WTC11 (cell line): ENCODE data around the gene PRXL2A. TPM values are rescaled to one million over a fixed set of nuclear protein-coding genes. Genes with fewer than 3 reads are reported as not detected.

ENCODE experiments used
- ATAC-seq: fragments of 200-7000 bp; cut with Tn5 transposase; 2 replicates; pipeline ENCODE4 v1.10.0; 2021; ENCODE audit warnings: mild to moderate bottlenecking, moderate library complexity
- CTCF ChIA-PET: fragments of 300-600 bp; sonication (Branson Sonifier 250); formaldehyde crosslinking; loops from one replicate; lab custom pipeline; 2021; ENCODE audit warnings: antibody characterized with exemption; lab: Charles Lee
- POLR2A ChIA-PET: fragments of 350-600 bp; sonication (Branson Sonifier 250); formaldehyde crosslinking; loops from one replicate; lab custom pipeline; 2021; ENCODE audit warnings: antibody characterized with exemption; lab: Charles Lee
- DNase-seq: peaks from one replicate; pipeline ENCODE4 v3.0.0; 2021; ENCODE audit warnings: low spot score
- H3K27ac Mint-ChIP-seq: 2 replicates; pipeline ENCODE4 v1.8.0; 2021; ENCODE audit warnings: mixed read lengths
- H3K27me3 Mint-ChIP-seq: 2 replicates; pipeline ENCODE4 v1.8.0; 2021; ENCODE audit warnings: low read depth, mild to moderate bottlenecking, moderate library complexity, mixed read lengths
- H3K36me3 Mint-ChIP-seq: 2 replicates; pipeline ENCODE4 v1.8.0; 2021; ENCODE audit warnings: mixed read lengths
- H3K4me1 Mint-ChIP-seq: 2 replicates; pipeline ENCODE4 v1.8.0; 2022; ENCODE audit warnings: mixed read lengths
- H3K4me3 Mint-ChIP-seq: 2 replicates; pipeline ENCODE4 v1.8.0; 2021; ENCODE audit warnings: mild to moderate bottlenecking, moderate library complexity, mixed read lengths
- H3K9me3 Mint-ChIP-seq: 2 replicates; pipeline ENCODE4 v1.8.0; 2021; ENCODE audit warnings: mixed read lengths
- GRHL2 ChIP-seq: fragments of 250-450 bp; sonication (Bioruptor Pico); IDR thresholded peaks from 2 replicates; pipeline ENCODE4 v1.8.0; 2022; ENCODE audit warnings: mild to moderate bottlenecking, moderate library complexity; ENCODE audit not compliant: insufficient replicate concordance, severe bottlenecking
- MXD4 ChIP-seq: fragments of 250-450 bp; sonication (Bioruptor Pico); IDR thresholded peaks from 2 replicates; pipeline ENCODE4 v1.8.0; 2021; ENCODE audit warnings: mild to moderate bottlenecking, moderate library complexity, borderline replicate concordance
- NR1H2 ChIP-seq: sonication (generic); formaldehyde crosslinking; IDR thresholded peaks from 2 replicates; pipeline ENCODE4 v1.9.0; 2021; ENCODE audit warnings: mild to moderate bottlenecking, moderate library complexity, missing genetic modification reagents
- NR2C2 ChIP-seq: sonication (generic); formaldehyde crosslinking; IDR thresholded peaks from 2 replicates; pipeline ENCODE4 v1.8.0; 2022; ENCODE audit warnings: mild to moderate bottlenecking, missing genetic modification reagents
- OVOL2 ChIP-seq: fragments of 250-450 bp; sonication (Bioruptor Pico); IDR thresholded peaks from 2 replicates; pipeline ENCODE4 v1.9.0; 2021; ENCODE audit warnings: mild to moderate bottlenecking, borderline replicate concordance
- TCF7 ChIP-seq: sonication (generic); formaldehyde crosslinking; IDR thresholded peaks from 2 replicates; pipeline ENCODE4 v1.8.0; 2022; ENCODE audit warnings: mild to moderate bottlenecking, low read depth, missing genetic modification reagents, moderate library complexity
- ZBTB21 ChIP-seq: sonication (generic); formaldehyde crosslinking; IDR thresholded peaks from 2 replicates; pipeline ENCODE4 v1.8.1; 2023; ENCODE audit warnings: mild to moderate bottlenecking, missing genetic modification reagents, borderline replicate concordance
- ZNF121 ChIP-seq: sonication (generic); formaldehyde crosslinking; IDR thresholded peaks from 2 replicates; pipeline ENCODE4 v1.8.0; 2023; ENCODE audit warnings: missing genetic modification reagents
- ZNF317 ChIP-seq: sonication (generic); formaldehyde crosslinking; IDR thresholded peaks from 2 replicates; pipeline ENCODE4 v1.8.1; 2023; ENCODE audit warnings: low read depth, mild to moderate bottlenecking, moderate library complexity, missing genetic modification reagents, borderline replicate concordance
- total RNA-seq: library from RNA; stranded (reverse); gene quantifications from 3 replicates; pipeline ENCODE4 v1.2.3, GENCODE V29; 2021
- TF ChIP-seq, protein P1 (sequence below): sonication (generic); formaldehyde crosslinking; IDR thresholded peaks from 2 replicates; pipeline ENCODE4 v1.8.1; 2022; ENCODE audit warnings: mild to moderate bottlenecking, missing genetic modification reagents, moderate library complexity, borderline replicate concordance
- TF ChIP-seq, protein P2 (sequence below): sonication (generic); formaldehyde crosslinking; IDR thresholded peaks from 2 replicates; pipeline ENCODE4 v1.8.0; 2023; ENCODE audit warnings: missing genetic modification reagents, mild to moderate bottlenecking, borderline replicate concordance
- TF ChIP-seq, protein P3 (sequence below): sonication (generic); formaldehyde crosslinking; IDR thresholded peaks from 2 replicates; pipeline ENCODE4 v1.8.0; 2023; ENCODE audit warnings: missing genetic modification reagents
- TF ChIP-seq, protein P4 (sequence below): sonication (generic); formaldehyde crosslinking; IDR thresholded peaks from 2 replicates; pipeline ENCODE4 v1.8.0; 2022; ENCODE audit warnings: mild to moderate bottlenecking, missing genetic modification reagents
- TF ChIP-seq, protein P5 (sequence below): sonication (generic); formaldehyde crosslinking; IDR thresholded peaks from 2 replicates; pipeline ENCODE4 v1.8.1; 2023; ENCODE audit warnings: mild to moderate bottlenecking, missing genetic modification reagents
- TF ChIP-seq, protein P6 (sequence below): fragments of 250-450 bp; sonication (Bioruptor Pico); IDR thresholded peaks from 2 replicates; pipeline ENCODE4 v1.9.0; 2021; ENCODE audit warnings: mild to moderate bottlenecking

The PRXL2A gene
- total RNA-seq, 1 experiment from 2014 or later, result 46.6 TPM

DNA sequence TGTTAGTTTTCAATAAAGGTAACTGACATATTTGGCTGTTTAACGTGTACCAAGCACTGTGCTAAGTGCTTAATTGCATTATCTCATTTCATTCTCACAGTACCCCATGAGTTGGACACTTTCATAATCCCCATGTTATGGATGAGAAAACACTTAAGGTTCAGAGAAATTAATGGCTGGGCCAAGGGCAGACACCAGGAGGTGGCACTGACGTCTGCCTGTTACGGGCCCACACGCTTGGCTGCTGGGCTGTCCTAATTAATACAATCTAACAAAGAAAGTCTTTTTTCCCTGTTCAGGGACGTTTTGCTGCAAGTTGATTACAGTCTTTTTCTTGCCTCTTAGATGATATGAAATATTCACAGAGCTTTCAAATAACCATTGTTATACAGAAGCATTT lies 35.7 kb upstream of the PRXL2A start:
- no peak for DNase-seq
- H3K4me3 Mint-ChIP-seq, result no peak overlapping the region

More for the DNA sequence above, 35.7 kb upstream of the PRXL2A start:
- no peak for ATAC-seq
- H3K36me3 Mint-ChIP-seq, result peaks cover 14% of the 10 kb centered on the region
- H3K9me3 Mint-ChIP-seq, result peaks cover 18% of the 10 kb centered on the region
- H3K27me3 Mint-ChIP-seq, result peaks cover 3% of the 10 kb centered on the region; the same call in 1 of the 2 replicates
- POLR2A ChIA-PET, result no interaction called here
- no peaks in the 10 kb centered on the region for H3K4me1 Mint-ChIP-seq
- TF ChIP-seq, protein P1, sequence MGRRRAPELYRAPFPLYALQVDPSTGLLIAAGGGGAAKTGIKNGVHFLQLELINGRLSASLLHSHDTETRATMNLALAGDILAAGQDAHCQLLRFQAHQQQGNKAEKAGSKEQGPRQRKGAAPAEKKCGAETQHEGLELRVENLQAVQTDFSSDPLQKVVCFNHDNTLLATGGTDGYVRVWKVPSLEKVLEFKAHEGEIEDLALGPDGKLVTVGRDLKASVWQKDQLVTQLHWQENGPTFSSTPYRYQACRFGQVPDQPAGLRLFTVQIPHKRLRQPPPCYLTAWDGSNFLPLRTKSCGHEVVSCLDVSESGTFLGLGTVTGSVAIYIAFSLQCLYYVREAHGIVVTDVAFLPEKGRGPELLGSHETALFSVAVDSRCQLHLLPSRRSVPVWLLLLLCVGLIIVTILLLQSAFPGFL (CRISPR knock-in tag), result no peak
- TF ChIP-seq TCF7 (CRISPR knock-in tag) (no peak), ZBTB21 (CRISPR knock-in tag) (no peak), ZNF121 (CRISPR knock-in tag) (no peak), MXD4 (CRISPR knock-in tag) (no peak), NR1H2 (CRISPR knock-in tag) (no peak), ZNF317 (no peak), OVOL2 (CRISPR knock-in tag) (no peak), GRHL2 (CRISPR knock-in tag) (no peak), NR2C2 (CRISPR knock-in tag) (no peak)
- TF ChIP-seq, protein P2, sequence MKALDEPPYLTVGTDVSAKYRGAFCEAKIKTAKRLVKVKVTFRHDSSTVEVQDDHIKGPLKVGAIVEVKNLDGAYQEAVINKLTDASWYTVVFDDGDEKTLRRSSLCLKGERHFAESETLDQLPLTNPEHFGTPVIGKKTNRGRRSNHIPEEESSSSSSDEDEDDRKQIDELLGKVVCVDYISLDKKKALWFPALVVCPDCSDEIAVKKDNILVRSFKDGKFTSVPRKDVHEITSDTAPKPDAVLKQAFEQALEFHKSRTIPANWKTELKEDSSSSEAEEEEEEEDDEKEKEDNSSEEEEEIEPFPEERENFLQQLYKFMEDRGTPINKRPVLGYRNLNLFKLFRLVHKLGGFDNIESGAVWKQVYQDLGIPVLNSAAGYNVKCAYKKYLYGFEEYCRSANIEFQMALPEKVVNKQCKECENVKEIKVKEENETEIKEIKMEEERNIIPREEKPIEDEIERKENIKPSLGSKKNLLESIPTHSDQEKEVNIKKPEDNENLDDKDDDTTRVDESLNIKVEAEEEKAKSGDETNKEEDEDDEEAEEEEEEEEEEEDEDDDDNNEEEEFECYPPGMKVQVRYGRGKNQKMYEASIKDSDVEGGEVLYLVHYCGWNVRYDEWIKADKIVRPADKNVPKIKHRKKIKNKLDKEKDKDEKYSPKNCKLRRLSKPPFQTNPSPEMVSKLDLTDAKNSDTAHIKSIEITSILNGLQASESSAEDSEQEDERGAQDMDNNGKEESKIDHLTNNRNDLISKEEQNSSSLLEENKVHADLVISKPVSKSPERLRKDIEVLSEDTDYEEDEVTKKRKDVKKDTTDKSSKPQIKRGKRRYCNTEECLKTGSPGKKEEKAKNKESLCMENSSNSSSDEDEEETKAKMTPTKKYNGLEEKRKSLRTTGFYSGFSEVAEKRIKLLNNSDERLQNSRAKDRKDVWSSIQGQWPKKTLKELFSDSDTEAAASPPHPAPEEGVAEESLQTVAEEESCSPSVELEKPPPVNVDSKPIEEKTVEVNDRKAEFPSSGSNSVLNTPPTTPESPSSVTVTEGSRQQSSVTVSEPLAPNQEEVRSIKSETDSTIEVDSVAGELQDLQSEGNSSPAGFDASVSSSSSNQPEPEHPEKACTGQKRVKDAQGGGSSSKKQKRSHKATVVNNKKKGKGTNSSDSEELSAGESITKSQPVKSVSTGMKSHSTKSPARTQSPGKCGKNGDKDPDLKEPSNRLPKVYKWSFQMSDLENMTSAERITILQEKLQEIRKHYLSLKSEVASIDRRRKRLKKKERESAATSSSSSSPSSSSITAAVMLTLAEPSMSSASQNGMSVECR (CRISPR knock-in tag), result no peak
- TF ChIP-seq, protein P3, sequence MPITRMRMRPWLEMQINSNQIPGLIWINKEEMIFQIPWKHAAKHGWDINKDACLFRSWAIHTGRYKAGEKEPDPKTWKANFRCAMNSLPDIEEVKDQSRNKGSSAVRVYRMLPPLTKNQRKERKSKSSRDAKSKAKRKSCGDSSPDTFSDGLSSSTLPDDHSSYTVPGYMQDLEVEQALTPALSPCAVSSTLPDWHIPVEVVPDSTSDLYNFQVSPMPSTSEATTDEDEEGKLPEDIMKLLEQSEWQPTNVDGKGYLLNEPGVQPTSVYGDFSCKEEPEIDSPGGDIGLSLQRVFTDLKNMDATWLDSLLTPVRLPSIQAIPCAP (CRISPR knock-in tag), result no peak
- TF ChIP-seq, protein P4, sequence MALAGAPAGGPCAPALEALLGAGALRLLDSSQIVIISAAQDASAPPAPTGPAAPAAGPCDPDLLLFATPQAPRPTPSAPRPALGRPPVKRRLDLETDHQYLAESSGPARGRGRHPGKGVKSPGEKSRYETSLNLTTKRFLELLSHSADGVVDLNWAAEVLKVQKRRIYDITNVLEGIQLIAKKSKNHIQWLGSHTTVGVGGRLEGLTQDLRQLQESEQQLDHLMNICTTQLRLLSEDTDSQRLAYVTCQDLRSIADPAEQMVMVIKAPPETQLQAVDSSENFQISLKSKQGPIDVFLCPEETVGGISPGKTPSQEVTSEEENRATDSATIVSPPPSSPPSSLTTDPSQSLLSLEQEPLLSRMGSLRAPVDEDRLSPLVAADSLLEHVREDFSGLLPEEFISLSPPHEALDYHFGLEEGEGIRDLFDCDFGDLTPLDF, result no peak
- TF ChIP-seq, protein P5, sequence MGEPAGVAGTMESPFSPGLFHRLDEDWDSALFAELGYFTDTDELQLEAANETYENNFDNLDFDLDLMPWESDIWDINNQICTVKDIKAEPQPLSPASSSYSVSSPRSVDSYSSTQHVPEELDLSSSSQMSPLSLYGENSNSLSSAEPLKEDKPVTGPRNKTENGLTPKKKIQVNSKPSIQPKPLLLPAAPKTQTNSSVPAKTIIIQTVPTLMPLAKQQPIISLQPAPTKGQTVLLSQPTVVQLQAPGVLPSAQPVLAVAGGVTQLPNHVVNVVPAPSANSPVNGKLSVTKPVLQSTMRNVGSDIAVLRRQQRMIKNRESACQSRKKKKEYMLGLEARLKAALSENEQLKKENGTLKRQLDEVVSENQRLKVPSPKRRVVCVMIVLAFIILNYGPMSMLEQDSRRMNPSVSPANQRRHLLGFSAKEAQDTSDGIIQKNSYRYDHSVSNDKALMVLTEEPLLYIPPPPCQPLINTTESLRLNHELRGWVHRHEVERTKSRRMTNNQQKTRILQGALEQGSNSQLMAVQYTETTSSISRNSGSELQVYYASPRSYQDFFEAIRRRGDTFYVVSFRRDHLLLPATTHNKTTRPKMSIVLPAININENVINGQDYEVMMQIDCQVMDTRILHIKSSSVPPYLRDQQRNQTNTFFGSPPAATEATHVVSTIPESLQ (CRISPR knock-in tag), result no peak
- TF ChIP-seq, protein P6, sequence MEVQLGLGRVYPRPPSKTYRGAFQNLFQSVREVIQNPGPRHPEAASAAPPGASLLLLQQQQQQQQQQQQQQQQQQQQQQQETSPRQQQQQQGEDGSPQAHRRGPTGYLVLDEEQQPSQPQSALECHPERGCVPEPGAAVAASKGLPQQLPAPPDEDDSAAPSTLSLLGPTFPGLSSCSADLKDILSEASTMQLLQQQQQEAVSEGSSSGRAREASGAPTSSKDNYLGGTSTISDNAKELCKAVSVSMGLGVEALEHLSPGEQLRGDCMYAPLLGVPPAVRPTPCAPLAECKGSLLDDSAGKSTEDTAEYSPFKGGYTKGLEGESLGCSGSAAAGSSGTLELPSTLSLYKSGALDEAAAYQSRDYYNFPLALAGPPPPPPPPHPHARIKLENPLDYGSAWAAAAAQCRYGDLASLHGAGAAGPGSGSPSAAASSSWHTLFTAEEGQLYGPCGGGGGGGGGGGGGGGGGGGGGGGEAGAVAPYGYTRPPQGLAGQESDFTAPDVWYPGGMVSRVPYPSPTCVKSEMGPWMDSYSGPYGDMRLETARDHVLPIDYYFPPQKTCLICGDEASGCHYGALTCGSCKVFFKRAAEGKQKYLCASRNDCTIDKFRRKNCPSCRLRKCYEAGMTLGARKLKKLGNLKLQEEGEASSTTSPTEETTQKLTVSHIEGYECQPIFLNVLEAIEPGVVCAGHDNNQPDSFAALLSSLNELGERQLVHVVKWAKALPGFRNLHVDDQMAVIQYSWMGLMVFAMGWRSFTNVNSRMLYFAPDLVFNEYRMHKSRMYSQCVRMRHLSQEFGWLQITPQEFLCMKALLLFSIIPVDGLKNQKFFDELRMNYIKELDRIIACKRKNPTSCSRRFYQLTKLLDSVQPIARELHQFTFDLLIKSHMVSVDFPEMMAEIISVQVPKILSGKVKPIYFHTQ, result no peak
- CTCF ChIA-PET, result interaction anchor here (1.4 kb wide), 1 partner anchor 133 kb away, joined by 3 read pairs; no protein-coding TSS in a partner anchor
- no peak overlapping the region for H3K27ac Mint-ChIP-seq
